HG03460 (cell line): ENCODE data around the gene SMIM10L2A.
"Not testable (repeated sequence)": the region's sequence is repeated elsewhere in the genome, so short reads cannot be mapped to it uniquely, and the experiment has no call there.

Experiments
- ATAC-seq: cut with Tn5 transposase; IDR thresholded peaks from one replicate; pipeline ENCODE4 v1.9.1; 2021; ENCODE audit not compliant: unreplicated experiment

SMIM10L2A gene

DNA sequence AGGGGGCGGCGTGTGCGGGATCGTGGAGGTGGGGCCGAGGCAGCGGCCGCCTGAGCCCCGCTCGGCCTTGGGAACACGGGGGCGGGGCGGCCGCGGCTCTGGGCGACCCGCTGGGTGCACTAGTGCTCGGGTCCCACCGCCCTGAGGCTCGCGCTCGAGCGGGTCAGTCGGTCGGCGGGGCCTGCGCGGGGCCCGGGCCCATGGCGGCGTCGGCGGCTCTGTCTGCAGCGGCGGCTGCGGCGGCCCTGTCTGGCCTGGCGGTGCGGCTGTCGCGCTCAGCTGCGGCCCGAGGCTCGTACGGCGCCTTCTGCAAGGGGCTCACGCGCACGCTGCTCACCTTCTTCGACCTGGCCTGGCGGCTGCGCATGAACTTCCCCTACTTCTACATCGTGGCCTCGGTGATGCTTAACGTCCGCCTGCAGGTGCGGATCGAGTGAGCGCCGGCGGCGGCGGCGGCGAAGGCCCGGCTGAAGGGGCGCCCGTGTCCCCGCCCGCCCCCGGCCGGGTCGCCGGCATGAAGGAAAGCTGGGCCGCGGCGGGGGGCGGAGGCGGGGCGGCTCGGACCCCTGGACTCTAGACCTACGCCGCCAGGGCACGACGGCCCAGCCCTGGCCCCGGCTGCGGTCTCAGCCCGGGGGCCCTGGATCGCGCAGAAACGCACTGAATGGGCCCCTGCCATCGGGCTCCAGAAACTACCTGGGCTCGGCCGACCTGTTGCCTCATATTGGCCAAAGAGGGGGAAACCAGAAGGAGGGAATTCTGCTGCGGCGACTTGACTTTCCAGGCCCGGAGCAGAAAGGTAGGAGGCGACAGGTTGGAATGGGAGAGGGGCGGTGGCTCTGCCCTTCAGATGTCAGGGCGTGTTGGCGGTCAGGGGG, at the start of gene SMIM10L2A:
Gene SMIM10L2A, plus strand, starts transcription at position 13 of the 878 bp plus-strand sequence. Its CDS starts 188 bp downstream, at position 201.
- ATAC-seq, result peak; percentile 58

DNA sequence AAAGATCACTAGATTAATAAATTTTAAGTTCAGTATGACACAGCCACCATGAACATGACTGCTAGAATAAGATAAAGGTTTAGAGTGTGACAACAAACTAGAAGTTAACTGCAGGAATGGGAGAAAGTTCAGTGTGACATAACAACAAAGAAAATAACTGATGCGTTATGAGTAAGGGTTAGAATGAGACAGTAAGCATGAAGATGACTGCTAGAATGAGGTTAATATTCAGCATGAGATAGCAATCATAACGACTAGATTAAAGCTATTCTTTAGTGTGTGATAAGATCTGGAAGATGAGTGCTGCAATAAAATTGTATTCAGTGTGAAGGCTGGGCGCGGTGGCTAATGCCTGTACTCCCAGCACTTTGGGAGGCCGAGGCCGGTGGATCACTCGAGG, 48.4 kb upstream of the SMIM10L2A start:
- ATAC-seq, result no peak

DNA sequence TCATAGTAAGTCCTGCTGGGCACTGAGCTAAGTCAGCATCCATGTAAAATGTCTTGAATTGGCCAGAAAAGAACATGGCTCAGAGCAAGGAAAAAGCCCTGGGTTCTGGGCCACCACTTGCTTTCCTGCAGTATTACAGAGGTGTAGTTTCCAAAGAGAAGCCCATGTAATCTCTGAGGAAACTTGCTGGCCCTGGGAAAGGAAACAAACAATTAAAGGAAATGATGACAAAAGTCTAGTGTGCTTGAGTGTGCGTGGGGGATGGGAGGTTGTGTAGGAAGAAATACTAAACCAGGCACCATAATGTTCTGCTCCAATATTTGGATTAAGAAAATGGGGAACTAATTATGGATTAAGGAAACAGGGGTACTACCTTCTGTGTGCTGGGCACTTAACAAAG, 39.5 kb upstream of the SMIM10L2A start:
- ATAC-seq, result no peak

DNA sequence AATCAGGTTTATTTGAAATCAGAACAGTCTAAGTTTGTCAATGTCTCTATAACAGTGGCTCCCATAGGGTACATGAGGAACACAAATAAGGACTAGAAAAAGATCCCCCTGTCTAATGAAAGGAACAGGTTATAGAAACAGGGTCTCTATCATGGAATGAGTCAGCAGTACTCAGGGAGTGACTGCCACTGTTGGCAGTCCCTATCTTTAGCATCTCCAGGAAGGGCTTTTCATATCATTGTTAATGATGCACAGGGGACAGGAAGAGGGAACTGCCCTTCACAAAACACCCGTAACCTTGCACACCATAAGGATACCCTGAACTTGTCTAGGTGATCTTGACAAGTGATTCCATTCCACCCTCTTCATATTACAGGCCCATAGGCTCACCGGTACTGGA, 38.5 kb upstream of the SMIM10L2A start:
- no peak for ATAC-seq

DNA sequence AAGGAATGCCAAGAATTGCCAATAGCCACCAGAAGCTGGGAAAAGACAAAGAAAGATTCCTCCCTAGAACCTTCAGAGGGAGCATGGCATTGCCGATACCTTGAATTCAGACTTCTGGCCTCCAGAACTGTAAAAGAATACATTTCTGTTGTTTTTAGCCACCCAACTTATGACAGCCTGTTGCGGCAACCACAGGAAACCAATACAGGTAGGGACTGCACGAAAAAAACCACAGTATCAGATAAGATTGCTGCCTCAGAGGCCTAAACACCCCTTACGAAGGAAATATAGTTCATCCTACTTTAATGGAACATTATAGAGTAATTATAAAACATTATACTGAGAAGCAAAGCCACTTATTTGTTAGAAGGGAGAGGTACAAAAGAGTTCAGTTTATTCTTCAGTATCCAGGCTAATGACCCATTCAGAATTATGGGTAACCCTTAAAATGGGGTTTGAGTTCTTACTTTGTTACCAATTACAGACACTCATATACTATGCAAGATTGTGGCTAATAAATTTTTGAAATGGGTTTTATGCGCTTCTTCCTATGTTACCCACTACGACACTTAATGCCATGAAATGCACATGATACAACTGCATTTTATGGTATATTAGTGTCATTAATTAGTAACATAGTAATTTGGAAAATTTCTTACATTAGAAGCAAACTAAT, 37.4 kb upstream of the SMIM10L2A start:
- peak; percentile 61 for ATAC-seq

DNA sequence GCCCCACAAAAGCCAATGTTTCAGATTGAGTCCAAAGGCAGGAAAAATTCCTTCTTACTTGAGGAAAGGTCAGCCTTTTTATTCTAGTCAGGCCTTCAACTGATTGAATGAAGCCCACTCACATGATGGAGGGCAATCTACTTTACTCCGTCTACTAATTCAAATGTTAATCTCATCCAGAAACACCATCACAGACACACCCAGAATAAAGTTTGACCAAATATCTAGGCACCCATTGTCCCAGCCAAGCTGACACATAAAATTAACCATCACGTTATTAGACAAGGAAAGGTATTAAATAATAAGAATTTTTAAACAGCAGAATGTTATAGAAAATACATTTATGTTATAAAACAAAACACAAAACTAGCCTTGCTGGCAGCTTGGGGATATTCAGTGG, 32.9 kb upstream of the SMIM10L2A start:
- no peak for ATAC-seq

DNA sequence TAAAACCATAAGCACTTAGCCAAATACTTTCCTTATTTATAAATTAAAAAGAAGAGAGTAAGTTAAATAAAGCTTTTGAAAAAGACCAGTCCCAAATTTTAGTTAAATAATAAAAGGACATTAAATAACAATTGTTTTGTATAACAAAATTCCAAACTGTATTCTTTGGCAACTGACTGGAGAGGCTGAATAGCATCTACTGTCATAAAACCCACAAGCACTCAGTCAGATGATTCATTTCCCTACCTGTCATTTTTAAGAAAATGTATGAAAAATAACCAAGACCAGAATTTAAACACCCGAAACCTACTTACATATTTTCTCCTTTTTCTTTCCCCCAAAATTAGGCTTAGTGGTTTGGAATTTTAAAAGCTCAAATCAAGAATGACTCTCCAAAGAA, 32.5 kb upstream of the SMIM10L2A start:
- no peak for ATAC-seq

DNA sequence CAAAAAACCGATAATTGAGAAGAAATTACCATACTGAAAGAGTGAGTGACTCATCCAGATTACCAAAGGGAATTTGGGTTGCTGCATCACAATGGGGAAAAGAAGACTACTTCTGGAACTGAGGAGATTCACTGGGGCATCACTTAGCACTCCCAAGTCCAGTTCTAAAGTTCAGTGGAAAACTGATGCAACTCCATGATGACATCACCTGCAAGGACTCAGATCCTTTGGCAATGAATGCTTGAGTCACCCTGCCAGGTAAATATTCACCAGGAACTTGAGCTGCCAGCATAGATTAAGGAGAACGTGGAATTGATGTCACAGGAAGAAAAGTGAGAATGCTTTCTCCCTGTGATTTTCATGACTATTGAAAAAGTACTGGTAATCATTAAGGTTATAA, 32.0 kb upstream of the SMIM10L2A start:
- ATAC-seq, result no peak

DNA sequence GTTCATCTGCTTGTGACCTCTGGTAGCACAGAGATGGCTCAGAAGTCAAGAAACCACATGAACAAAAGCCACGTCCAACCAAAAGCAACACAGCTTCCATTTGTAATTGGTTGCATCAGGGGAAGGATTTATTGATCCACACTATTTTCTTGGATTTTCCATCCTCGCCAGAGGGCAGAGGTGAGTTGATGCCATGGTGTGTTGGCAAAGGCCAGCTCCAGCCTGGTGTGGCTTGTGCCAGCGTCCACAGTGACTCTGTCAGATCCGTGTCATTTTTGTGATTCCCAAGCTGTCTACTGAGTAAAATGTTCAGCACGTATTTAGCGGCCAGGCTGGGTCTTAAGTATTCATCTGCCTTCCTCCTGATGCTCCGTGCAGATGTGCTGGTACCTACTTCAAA, 30.0 kb upstream of the SMIM10L2A start:
- ATAC-seq, result no peak

DNA sequence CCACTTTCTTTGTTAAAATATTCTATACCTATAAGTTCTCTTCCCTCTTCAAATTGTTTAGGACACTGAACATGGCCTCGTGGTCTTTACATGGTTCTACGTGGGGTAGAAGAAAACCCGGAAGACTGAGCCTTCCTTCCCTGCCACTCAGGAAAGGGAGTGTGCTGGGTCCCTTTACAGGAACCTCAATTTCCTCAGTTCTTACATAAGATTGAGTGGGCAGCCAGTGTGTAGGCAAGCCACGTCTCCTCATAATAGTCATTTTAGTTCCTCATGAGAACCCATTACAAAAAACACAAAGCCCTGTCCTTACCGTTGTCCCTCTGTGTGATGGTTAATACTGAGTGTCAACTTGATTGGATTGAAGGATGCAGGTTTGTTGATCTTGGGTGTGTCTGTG, 28.7 kb upstream of the SMIM10L2A start:
- no peak for ATAC-seq

DNA sequence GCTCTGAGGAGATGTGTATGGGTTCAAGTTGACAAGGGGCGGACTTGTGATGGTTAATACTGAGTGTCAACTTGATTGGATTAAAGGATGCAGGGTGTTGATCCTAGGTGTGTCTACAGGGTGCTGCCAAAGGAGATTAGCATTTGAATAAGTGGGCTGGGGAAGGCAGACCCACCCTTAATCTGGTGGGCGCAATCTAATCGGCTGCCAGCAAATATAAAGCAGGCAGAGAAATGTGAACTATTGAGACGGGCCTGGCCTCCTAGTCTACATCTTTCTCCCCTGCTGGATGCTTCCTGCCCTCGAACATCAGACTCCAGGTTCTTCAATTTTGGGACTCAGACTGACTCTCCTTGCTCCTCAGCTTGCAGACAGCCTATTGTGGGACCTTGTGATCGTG, 26.7 kb upstream of the SMIM10L2A start:
- ATAC-seq, result no peak

DNA sequence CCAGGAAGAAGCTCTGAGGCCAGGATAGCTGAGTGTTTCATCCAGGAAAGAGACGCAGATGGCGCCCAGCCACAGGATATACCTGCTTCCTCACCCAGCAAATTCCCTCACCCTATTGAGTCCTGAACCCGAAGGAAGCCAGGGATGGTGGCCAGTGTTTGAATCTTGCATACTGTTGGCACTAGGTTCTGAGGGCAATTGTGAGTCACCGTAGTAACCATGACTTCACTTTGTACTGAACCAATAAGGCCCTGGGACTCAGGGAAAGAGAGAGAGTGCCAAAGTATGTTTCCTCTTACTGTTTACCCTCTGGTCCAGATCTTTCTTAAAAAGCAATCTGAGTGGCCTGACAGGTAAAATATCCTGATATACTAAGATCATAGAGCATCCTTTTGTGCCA, 25.6 kb upstream of the SMIM10L2A start:
- ATAC-seq, result no peak

DNA sequence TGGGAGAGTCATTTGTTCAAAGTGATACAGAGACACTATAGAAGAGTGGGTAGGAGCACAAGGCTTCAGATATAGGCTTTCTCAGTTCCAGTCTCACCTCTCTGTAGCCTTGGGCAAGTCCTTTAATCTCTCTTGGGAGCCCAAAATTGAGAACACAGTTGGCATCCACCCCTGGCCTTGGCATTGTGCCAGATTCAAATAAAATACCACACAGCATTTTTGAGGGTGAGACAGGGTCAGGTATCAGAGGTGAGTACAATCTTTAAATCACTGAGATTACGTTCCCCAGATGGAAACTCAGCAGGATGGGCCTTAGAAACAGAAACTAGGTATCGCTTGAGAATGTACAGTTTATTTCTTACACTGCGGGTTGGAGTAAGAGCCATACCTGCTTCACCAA, 25.2 kb upstream of the SMIM10L2A start:
- no peak for ATAC-seq

DNA sequence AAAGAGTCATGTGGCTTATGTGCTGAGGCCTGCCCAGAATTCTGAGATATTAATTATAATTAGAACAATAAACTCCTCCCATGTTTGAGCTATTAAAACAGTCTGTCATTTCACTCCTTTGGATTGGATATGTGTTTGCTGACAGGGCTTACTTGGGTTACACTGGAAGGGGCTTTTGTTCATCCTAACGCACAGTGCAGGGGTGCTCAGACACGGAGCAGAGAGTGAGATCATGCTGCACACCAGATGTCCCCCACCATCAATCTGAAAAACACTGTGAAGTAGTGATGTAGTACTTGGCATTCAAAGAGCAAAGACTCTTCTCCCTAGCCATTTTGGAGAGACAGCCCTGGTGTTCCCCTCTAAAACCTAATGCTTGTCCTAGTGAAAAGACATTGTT, 24.1 kb upstream of the SMIM10L2A start:
- ATAC-seq, result no peak

DNA sequence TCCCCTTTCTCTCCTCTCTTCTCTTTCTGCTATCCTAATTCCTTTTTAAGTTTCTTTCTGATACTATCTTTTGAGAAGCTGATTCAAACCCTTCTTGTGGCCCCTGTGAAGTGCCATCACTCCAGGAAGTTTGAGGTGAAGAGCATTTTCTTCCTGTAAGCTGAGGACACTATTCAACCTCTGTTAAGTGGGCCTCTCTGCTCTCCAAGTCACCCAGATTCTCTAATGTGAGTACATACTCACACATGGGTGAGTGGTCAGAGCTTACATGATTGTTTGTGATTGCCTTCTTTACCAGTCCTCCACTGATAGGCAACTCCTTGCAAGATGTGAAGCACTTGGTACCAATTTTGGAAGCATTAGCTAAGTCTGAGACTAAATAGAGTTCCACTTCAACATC, 18.4 kb upstream of the SMIM10L2A start:
- no peak for ATAC-seq

DNA sequence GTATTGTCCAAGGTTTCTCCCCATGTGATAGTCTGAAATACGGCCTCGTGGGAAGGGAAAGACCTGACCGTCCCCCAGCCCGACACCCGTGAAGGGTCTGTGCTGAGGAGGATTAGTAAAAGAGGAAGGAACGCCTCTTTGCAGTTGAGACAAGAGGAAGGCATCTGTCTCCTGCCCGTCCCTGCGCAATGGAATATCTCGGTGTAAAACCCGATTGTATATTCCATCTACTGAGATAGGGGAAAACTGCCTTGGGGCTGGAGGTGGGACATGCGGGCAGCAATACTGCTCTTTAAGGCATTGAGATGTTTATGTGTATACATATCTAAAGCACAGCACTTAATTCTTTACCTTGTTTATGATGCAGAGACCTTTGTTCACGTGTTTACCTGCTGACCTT, 15.3 kb upstream of the SMIM10L2A start:
- ATAC-seq, result not testable (repeated sequence)

DNA sequence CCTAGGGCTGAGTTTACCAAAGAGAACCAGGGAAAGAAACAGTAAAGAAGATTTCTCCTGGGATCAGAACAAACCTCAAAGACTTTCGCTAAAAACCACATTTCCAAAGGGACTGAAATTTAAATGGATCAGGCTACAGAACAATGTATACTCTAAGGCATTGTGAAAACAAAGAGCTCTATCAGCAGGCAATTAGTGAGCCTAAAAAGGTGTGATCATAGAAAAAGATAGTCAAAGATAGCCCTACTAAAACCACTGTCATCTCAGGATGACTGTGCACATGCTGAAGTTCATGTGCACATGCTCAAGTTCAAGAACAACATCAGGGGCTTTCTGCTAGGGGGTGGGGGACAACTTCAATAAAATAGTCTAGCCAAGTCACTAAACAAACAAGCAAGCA, 12.9 kb upstream of the SMIM10L2A start:
- no peak for ATAC-seq

DNA sequence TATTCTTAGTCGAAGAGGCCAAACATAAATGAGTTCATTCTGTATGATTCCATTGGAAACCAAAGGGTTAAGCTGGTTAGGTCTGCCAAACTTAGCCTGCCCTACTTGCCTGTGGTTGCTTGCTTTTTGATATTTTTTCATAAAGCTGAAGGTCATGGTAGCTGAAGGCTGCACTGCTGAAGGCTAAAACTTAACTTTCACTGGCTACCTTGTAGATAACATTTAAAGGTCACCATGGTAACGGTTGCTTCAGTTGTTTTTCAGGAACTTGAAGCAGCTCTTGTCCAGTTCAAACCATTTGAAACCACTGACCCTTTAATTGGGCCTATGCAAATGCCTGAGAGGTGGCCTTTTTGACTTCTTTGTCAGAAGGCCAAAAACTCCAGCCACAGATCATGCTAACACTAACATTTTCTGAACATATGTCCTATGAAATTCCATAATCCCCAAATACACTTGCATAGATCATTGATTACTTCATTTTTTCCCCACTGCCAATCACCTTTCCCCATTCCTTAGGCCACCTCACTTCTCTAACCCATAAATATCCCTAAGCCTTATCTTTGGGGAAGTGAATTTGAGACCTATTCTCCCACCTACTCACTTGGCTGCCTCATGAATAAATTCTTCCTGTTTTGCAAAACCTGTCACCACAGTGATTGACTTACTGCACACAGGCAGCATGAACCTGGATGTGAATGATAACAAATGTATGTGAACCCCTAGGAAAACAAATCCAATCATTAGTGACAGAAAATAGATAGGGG, 10.7 kb upstream of the SMIM10L2A start:
- no peak for ATAC-seq

DNA sequence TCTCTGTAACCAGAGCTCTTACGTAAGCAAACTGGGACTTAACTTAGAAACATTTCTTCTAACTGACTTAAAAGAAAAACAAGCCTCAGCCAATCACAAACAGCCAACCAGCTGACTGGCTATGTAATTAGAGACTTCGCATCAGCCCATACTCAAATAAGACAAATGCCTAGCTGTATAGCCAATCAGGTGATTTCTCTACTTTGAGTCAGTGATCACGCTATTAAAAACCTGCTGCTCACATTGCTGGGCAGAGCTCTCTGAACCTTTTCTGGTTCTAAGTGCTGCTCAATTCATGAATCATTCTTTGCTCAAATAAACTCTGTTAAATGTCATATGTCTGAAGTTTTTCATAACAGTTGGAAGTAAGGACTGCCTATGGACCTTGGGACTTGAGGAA, 9.9 kb upstream of the SMIM10L2A start:
- ATAC-seq, result no peak

DNA sequence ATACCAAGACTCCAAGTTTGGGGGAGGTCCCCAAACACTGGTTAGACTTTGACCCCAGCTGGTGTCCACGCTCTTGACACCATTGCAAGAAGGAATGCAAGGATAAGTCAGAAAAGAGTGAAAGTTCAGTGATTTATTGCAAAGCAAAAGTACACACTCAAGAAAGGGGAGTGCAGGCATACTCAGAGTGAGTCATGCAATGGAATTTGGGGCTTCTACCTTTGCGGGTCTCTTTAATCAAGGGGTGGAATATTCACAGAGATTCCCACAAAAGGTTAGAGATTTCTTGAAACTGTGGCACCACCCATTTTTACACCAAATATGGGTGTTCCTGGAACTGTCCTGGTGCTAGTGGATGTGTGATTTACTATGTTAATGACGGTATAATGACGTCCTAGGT, 5.2 kb upstream of the SMIM10L2A start:
- ATAC-seq, result no peak

DNA sequence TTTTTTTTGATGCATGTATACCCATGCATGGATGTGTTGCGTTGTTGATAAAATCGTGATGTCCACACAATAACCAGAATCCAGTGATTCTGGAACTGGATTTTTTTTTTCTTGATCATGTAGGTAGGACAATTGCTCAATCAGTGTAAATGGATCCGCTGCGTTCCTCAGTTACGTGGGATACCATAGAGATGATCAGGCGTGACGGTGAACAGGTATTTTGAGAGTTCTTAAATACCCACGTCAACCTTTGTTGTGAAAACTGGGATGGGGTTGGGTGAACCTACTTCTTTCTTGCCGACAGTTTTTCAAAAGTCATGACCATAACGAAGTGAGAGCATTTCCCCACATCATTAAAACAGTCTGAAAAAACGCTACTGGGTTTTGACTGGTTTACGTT, 913 bp upstream of the SMIM10L2A start:
- no peak for ATAC-seq

DNA sequence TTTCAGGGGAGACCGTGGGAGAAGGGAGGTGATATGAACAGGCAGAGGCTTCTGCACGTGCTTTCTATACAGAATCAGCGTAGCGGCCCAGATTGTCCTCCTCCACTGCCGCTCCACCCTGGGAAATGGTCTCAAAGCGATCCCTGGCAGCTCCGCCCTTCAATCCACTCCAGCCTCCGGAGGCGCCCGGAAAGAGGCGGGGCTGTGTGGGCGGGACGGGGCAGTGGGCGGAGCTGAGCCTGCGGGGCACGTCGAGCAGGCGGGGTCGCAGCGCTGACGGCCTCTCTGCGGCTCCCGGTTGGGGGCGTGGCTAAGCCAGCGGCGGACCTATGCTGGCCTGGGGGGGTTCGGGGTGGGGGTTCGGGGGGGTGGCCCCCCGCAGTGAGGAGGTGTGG, 210 bp upstream of the SMIM10L2A start:
- peak; percentile 92 for ATAC-seq
